Dedifferentiated amniotic fluid mesenchymal stem cell (primary cell): ENCODE data around the gene N4BP2L2.
"Not testable (repeated sequence)": the region's sequence is repeated elsewhere in the genome, so short reads cannot be mapped to it uniquely, and the experiment has no call there.

Experiments used
- DNase-seq: peaks from one replicate; pipeline ENCODE4 v3.0.0-alpha.2; 2016; ENCODE audit errors: extremely low spot score

N4BP2L2 gene

GRCh38 chr13:32538621-32539246 lies at the start of gene N4BP2L2:
TSS of gene N4BP2L2 (minus strand) at chr13:32538795. CDS start at chr13:32537027, 1,768 bp downstream.
- DNase-seq, result peak; percentile 98

- no peak for DNase-seq
Measured at GRCh38 chr13:32587811-32588170, 49.2 kb upstream of the N4BP2L2 start.

- peak; percentile 57 for DNase-seq
Measured at GRCh38 chr13:32587011-32587810, 48.6 kb upstream of the N4BP2L2 start.

GRCh38 chr13:32586080-32586900 lies 47.7 kb upstream of the N4BP2L2 start, which contains the start of gene PDS5B:
TSS of gene PDS5B (plus strand) at chr13:32586452. CDS start at chr13:32648773, 62,321 bp downstream.
- DNase-seq, result peak; percentile 95

GRCh38 chr13:32585550-32586079 lies 47.0 kb upstream of the N4BP2L2 start:
- no peak for DNase-seq

GRCh38 chr13:32582991-32583390 lies 44.4 kb upstream of the N4BP2L2 start:
- DNase-seq, result no peak

GRCh38 chr13:32582281-32582680 lies 43.7 kb upstream of the N4BP2L2 start:
- DNase-seq, result no peak

GRCh38 chr13:32581177-32581786 lies 42.7 kb upstream of the N4BP2L2 start:
- peak; percentile 61 for DNase-seq

GRCh38 chr13:32577032-32577431 lies 38.4 kb upstream of the N4BP2L2 start:
- DNase-seq, result no peak

GRCh38 chr13:32575687-32576086 lies 37.1 kb upstream of the N4BP2L2 start:
- DNase-seq, result not testable (repeated sequence)

- DNase-seq, result not testable (repeated sequence)
Measured at GRCh38 chr13:32560842-32561241, 22.2 kb upstream of the N4BP2L2 start.

- no peak for DNase-seq
Measured at GRCh38 chr13:32555613-32556012, 17.0 kb upstream of the N4BP2L2 start.

- DNase-seq, result no peak
Measured at GRCh38 chr13:32553720-32554119, 15.1 kb upstream of the N4BP2L2 start.

GRCh38 chr13:32549788-32550187 lies 11.2 kb upstream of the N4BP2L2 start:
- DNase-seq, result no peak

- no peak for DNase-seq
Measured at GRCh38 chr13:32548837-32549236, 10.2 kb upstream of the N4BP2L2 start.

GRCh38 chr13:32545083-32545482 lies 6.5 kb upstream of the N4BP2L2 start:
- DNase-seq, result no peak

- no peak for DNase-seq
Measured at GRCh38 chr13:32542221-32542620, 3.6 kb upstream of the N4BP2L2 start.

GRCh38 chr13:32538143-32538620 lies 413 bp downstream of the N4BP2L2 start:
- DNase-seq, result peak; percentile 47

- DNase-seq, result no peak
Measured at GRCh38 chr13:32537580-32538142, 934 bp downstream of the N4BP2L2 start.

- DNase-seq, result no peak
Measured at GRCh38 chr13:32535748-32536147, 2.8 kb downstream of the N4BP2L2 start.

GRCh38 chr13:32535115-32535514 lies 3.5 kb downstream of the N4BP2L2 start:
- no peak for DNase-seq
